Mammary epithelial cell (primary cell): ENCODE data around the gene LYST.

Source experiments
- CTCF ChIP-seq, 2 donors: IDR thresholded peaks in 1 of 2; conservative IDR thresholded peaks in 1 of 2; 2 replicates each; pipeline ENCODE4 v1.5.1; 2011 to 2012; ENCODE audit warnings: inconsistent platforms in 2 of 2, low read length in 2 of 2, mild to moderate bottlenecking in 2 of 2, control low read depth in 1 of 2, low read depth in 1 of 2; ENCODE audit not compliant: insufficient read depth in 1 of 2; ENCODE audit errors: extremely low read depth in 1 of 2
- EZH2 ChIP-seq: IDR thresholded peaks from 2 replicates; pipeline ENCODE4 v1.6.1; 2012; ENCODE audit warnings: low read length, inconsistent platforms, borderline replicate concordance

- TF ChIP-seq CTCF (conservative IDR thresholded peaks at IDR 0.05 in 1 of 2, IDR thresholded peaks at IDR 0.05 in 1 of 2; ENCODE audit: extremely low read depth in 1 of 2, insufficient read depth in 1 of 2, low read depth in 1 of 2, low read length in 2 of 2) (no peak), EZH2 (no peak)
These were observed 228.8 kb downstream of the LYST start for GRCh38 chr1:235637756-235638534.
